ENCODE results near the gene NIBAN1. TPM values are rescaled to one million over a fixed set of nuclear protein-coding genes. Genes with fewer than 3 reads are reported as not detected.

Gene NIBAN1
- total RNA-seq, 1 experiment from 2014 or later = 8.1 TPM

DNA sequence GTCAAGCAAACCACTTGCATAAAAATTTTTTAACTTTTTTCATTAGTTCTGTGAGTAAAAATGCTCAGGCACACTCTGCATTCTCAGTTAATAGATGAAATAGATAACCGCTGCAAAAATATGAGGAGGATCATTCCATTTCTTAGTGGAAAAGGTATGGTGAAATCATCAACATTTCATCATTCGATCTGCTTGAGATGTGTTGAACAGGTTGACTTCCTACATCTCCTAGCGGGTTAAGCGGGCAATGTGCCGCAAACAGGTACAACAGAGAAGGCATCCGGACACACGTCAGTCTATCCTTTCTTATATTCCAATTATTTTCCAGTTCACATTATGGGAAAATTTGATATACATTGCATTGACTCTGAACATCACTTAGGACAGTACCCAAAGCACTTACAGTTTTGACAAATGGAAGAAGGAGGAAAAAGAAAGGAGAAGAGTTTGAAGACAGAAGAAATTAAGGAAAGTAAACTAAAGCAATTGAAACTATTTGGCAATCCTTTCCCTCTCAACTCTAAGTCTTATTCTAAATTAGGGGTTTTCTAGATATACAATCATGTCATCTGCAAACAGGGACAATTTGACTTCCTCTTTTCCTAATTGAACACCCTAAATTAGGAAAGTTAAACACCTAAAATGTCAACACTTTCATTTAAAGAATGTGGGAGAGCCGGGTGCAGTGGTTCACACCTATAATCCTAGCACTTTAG lies 33.5 kb downstream of the NIBAN1 start:
- ATAC-seq (no peak), DNase-seq (ENCODE audit: low spot score) (no peak)
- ChIA-PET CTCF (no interaction called here), POLR2A (interaction anchor here (0.6 kb wide), 1 partner anchor 110 kb away, joined by 4 read pairs; no protein-coding TSS in a partner anchor)
- Mint-ChIP-seq H3K4me3 (no peak overlapping the region), H3K36me3 (no peaks in the 10 kb centered on the region), H3K9me3 (no peaks in the 10 kb centered on the region), H3K4me1 (peaks cover 29% of the 10 kb centered on the region), H3K27ac (no peak overlapping the region), H3K27me3 (ENCODE audit: low read depth) (no peaks in the 10 kb centered on the region)
- TF ChIP-seq, protein P1, sequence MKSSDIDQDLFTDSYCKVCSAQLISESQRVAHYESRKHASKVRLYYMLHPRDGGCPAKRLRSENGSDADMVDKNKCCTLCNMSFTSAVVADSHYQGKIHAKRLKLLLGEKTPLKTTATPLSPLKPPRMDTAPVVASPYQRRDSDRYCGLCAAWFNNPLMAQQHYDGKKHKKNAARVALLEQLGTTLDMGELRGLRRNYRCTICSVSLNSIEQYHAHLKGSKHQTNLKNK (CRISPR knock-in tag; IDR thresholded peaks at IDR 0.05) = no peak
- no peak for TF ChIP-seq CREB1 (CRISPR knock-in tag; IDR thresholded peaks at IDR 0.05)
- TF ChIP-seq TCF7 (CRISPR knock-in tag; IDR thresholded peaks at IDR 0.05; ENCODE audit: low read depth) = no peak
- TF ChIP-seq, protein P2, sequence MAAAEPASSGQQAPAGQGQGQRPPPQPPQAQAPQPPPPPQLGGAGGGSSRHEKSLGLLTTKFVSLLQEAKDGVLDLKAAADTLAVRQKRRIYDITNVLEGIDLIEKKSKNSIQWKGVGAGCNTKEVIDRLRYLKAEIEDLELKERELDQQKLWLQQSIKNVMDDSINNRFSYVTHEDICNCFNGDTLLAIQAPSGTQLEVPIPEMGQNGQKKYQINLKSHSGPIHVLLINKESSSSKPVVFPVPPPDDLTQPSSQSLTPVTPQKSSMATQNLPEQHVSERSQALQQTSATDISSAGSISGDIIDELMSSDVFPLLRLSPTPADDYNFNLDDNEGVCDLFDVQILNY (CRISPR knock-in tag; IDR thresholded peaks at IDR 0.05) = no peak
- TF ChIP-seq ZNF671 (CRISPR knock-in tag; IDR thresholded peaks at IDR 0.05) = no peak
- no peak for TF ChIP-seq ZBTB21 (CRISPR knock-in tag; IDR thresholded peaks at IDR 0.05; ENCODE audit: borderline replicate concordance)
- TF ChIP-seq, protein P3, sequence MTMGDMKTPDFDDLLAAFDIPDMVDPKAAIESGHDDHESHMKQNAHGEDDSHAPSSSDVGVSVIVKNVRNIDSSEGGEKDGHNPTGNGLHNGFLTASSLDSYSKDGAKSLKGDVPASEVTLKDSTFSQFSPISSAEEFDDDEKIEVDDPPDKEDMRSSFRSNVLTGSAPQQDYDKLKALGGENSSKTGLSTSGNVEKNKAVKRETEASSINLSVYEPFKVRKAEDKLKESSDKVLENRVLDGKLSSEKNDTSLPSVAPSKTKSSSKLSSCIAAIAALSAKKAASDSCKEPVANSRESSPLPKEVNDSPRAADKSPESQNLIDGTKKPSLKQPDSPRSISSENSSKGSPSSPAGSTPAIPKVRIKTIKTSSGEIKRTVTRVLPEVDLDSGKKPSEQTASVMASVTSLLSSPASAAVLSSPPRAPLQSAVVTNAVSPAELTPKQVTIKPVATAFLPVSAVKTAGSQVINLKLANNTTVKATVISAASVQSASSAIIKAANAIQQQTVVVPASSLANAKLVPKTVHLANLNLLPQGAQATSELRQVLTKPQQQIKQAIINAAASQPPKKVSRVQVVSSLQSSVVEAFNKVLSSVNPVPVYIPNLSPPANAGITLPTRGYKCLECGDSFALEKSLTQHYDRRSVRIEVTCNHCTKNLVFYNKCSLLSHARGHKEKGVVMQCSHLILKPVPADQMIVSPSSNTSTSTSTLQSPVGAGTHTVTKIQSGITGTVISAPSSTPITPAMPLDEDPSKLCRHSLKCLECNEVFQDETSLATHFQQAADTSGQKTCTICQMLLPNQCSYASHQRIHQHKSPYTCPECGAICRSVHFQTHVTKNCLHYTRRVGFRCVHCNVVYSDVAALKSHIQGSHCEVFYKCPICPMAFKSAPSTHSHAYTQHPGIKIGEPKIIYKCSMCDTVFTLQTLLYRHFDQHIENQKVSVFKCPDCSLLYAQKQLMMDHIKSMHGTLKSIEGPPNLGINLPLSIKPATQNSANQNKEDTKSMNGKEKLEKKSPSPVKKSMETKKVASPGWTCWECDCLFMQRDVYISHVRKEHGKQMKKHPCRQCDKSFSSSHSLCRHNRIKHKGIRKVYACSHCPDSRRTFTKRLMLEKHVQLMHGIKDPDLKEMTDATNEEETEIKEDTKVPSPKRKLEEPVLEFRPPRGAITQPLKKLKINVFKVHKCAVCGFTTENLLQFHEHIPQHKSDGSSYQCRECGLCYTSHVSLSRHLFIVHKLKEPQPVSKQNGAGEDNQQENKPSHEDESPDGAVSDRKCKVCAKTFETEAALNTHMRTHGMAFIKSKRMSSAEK (CRISPR knock-in tag; IDR thresholded peaks at IDR 0.05; ENCODE audit: borderline replicate concordance) = no peak
- no peak for TF ChIP-seq TP53 (CRISPR knock-in tag; IDR thresholded peaks at IDR 0.05)
- TF ChIP-seq KAT7 (CRISPR knock-in tag; IDR thresholded peaks at IDR 0.05; ENCODE audit: borderline replicate concordance) = no peak
- no peak for TF ChIP-seq SP1 (CRISPR knock-in tag; conservative IDR thresholded peaks at IDR 0.05)
- no peak for TF ChIP-seq JUN (CRISPR knock-in tag; IDR thresholded peaks at IDR 0.05)
- no peak for TF ChIP-seq NFE2L1 (CRISPR knock-in tag; IDR thresholded peaks at IDR 0.05)

DNA sequence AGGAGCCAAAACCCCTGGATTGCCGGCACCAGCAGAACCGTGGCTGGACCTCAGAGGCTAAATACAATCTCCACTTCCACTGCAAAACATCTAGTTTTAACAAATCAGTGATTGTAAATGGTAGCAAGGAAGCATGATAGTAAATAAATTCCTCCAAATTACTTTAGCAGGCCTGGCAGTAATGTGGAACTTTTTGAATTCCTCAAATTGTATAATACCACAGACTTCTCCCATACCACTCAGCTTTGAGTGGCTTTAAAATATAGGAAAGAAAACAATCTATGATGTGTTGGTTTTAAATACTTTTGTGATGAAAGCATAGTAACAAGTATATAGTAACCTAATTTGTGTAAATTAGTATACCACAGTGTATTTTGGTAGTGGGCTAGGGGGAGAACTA lies 34.1 kb downstream of the NIBAN1 start:
- Mint-ChIP-seq H3K27ac (no peak overlapping the region), H3K4me1 (peaks cover 25% of the 10 kb centered on the region), H3K4me3 (no peak overlapping the region), H3K9me3 (no peaks in the 10 kb centered on the region), H3K27me3 (ENCODE audit: low read depth) (no peaks in the 10 kb centered on the region), H3K36me3 (no peaks in the 10 kb centered on the region)
- POLR2A ChIA-PET = no interaction called here
- no peak for DNase-seq (ENCODE audit: low spot score)
- CTCF ChIA-PET = no interaction called here
- ATAC-seq = no peak
- no peak for TF ChIP-seq ZNF317 (CRISPR knock-in tag; IDR thresholded peaks at IDR 0.05; ENCODE audit: borderline replicate concordance, low read depth)
- no peak for TF ChIP-seq ZNF423 (CRISPR knock-in tag; IDR thresholded peaks at IDR 0.05)
- TF ChIP-seq, protein P4, sequence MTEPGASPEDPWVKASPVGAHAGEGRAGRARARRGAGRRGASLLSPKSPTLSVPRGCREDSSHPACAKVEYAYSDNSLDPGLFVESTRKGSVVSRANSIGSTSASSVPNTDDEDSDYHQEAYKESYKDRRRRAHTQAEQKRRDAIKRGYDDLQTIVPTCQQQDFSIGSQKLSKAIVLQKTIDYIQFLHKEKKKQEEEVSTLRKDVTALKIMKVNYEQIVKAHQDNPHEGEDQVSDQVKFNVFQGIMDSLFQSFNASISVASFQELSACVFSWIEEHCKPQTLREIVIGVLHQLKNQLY (CRISPR knock-in tag; IDR thresholded peaks at IDR 0.05) = no peak
- TF ChIP-seq RELA (CRISPR knock-in tag; IDR thresholded peaks at IDR 0.05; ENCODE audit: borderline replicate concordance) = no peak
- TF ChIP-seq CBFB (CRISPR knock-in tag; IDR thresholded peaks at IDR 0.05; ENCODE audit: low read depth) = no peak
- TF ChIP-seq ZNF121 (CRISPR knock-in tag; IDR thresholded peaks at IDR 0.05) = no peak
- TF ChIP-seq, protein P5, sequence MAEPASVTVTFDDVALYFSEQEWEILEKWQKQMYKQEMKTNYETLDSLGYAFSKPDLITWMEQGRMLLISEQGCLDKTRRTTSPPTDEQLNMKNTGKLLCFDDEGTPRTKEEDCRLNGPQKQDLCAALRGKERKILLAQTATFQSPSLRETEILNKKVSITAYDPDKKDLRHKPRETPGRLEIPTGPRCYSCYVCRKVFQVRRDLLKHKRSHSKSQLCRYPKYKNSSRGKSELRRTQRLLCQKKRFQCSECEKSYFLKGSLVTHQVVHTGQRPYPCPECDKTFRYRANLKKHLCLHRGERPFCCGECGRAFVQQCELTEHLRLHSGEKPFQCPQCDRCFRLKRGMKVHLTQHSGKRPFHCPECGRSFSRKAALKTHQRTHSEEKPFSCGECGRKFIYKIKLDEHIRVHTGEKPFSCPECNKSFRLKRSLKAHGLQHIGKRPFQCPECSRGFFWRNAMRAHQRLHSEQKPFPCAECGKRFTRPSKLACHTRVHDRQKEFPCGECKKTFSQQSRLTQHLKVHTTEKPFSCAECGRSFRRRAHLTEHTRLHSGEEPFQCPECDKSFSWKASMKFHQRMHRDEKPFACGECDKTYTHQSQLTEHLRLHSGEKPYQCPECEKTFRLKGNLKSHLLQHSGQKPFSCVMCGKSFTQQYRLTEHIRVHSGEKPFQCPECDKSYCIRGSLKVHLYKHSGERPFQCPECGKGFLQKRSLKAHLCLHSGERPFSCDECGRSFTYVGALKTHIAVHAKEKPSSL (CRISPR knock-in tag; conservative IDR thresholded peaks at IDR 0.05) = no peak
- no peak for TF ChIP-seq NR1H2 (CRISPR knock-in tag; IDR thresholded peaks at IDR 0.05)
- TF ChIP-seq ZNF219 (CRISPR knock-in tag; IDR thresholded peaks at IDR 0.05; ENCODE audit: borderline replicate concordance) = no peak
- TF ChIP-seq ZNF416 (CRISPR knock-in tag; IDR thresholded peaks at IDR 0.05) = no peak
- TF ChIP-seq ZNF232 (CRISPR knock-in tag; IDR thresholded peaks at IDR 0.05) = no peak
- no peak for TF ChIP-seq ESRRA (CRISPR knock-in tag; IDR thresholded peaks at IDR 0.05; ENCODE audit: borderline replicate concordance)
- TF ChIP-seq, protein P6, sequence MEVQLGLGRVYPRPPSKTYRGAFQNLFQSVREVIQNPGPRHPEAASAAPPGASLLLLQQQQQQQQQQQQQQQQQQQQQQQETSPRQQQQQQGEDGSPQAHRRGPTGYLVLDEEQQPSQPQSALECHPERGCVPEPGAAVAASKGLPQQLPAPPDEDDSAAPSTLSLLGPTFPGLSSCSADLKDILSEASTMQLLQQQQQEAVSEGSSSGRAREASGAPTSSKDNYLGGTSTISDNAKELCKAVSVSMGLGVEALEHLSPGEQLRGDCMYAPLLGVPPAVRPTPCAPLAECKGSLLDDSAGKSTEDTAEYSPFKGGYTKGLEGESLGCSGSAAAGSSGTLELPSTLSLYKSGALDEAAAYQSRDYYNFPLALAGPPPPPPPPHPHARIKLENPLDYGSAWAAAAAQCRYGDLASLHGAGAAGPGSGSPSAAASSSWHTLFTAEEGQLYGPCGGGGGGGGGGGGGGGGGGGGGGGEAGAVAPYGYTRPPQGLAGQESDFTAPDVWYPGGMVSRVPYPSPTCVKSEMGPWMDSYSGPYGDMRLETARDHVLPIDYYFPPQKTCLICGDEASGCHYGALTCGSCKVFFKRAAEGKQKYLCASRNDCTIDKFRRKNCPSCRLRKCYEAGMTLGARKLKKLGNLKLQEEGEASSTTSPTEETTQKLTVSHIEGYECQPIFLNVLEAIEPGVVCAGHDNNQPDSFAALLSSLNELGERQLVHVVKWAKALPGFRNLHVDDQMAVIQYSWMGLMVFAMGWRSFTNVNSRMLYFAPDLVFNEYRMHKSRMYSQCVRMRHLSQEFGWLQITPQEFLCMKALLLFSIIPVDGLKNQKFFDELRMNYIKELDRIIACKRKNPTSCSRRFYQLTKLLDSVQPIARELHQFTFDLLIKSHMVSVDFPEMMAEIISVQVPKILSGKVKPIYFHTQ (CRISPR knock-in tag; IDR thresholded peaks at IDR 0.05) = no peak
